Activated CD4-positive, alpha-beta memory T cell treated with anti-CD3 and anti-CD28 coated beads, Interleukin-2, amount 10 ng/mL, durations not matched to agents 7 days and 5 days (primary cell): ENCODE results near the gene GNG11. TPM values are rescaled to one million over a fixed set of nuclear protein-coding genes. Genes with fewer than 3 reads are reported as not detected.

ENCODE experiments used
- CTCF ChIA-PET: fragments of 350-600 bp; sonication (Branson Sonifier 250); formaldehyde crosslinking; loops from one replicate; lab custom pipeline; 2021; ENCODE audit warnings: antibody characterized with exemption, inconsistent platforms; lab: Charles Lee
- POLR2A ChIA-PET: fragments of 350-600 bp; sonication (Branson Sonifier 250); formaldehyde crosslinking; loops from one replicate; lab custom pipeline; 2021; ENCODE audit warnings: antibody characterized with exemption; lab: Charles Lee
- DNase-seq: peaks from one replicate; pipeline ENCODE4 v3.0.0-alpha.2; 2020
- H3K27ac Mint-ChIP-seq: one replicate; pipeline ENCODE4 v1.8.0; 2021; ENCODE audit warnings: mild to moderate bottlenecking, mixed read lengths
- H3K27me3 Mint-ChIP-seq: one replicate; pipeline ENCODE4 v1.8.0; 2021; ENCODE audit warnings: mixed read lengths
- H3K36me3 Mint-ChIP-seq: one replicate; pipeline ENCODE4 v1.8.0; 2021; ENCODE audit warnings: low read depth, mixed read lengths
- H3K4me1 Mint-ChIP-seq: one replicate; pipeline ENCODE4 v1.8.0; 2021; ENCODE audit warnings: mixed read lengths
- H3K4me3 Mint-ChIP-seq: one replicate; pipeline ENCODE4 v1.8.0; 2021; ENCODE audit warnings: mild to moderate bottlenecking, mixed read lengths
- H3K9me3 Mint-ChIP-seq: one replicate; pipeline ENCODE4 v1.8.0; 2021; ENCODE audit warnings: mixed read lengths
- total RNA-seq, 2 experiments: library from RNA; stranded (reverse); gene quantifications; one replicate each; pipeline ENCODE4 v1.2.3, GENCODE V29; 2021

Gene GNG11
- total RNA-seq, 2 experiments from 2014 or later: not detected

DNA sequence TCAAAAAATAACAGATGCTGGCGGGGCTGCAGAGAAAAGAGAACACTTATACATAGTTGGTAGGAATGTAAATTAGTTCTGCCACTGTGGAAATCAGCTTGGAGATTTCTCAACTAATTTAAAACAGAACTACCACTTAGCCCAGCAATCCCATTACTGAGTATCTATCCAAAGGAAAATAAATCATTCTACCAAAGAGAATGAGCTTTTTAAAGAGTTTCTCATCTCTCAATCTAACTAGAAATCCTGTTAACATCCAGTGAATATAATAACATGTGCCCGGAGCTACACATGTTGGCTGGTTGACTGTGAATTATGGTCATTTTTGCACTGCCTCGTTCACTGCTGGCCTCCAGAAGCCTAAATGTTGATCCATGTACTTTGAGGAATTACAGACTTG lies 43.3 kb downstream of the GNG11 start:
- Mint-ChIP-seq H3K4me3 (no peak overlapping the region), H3K9me3 (no peaks in the 10 kb centered on the region), H3K27me3 (no peaks in the 10 kb centered on the region), H3K27ac (no peak overlapping the region), H3K36me3 (no peaks in the 10 kb centered on the region), H3K4me1 (no peaks in the 10 kb centered on the region)
- ChIA-PET CTCF (interaction anchor here (0.6 kb wide), 1 partner anchor 91 kb away, joined by 3 read pairs; no protein-coding TSS in a partner anchor), POLR2A (no interaction called here)
- no peak for DNase-seq

DNA sequence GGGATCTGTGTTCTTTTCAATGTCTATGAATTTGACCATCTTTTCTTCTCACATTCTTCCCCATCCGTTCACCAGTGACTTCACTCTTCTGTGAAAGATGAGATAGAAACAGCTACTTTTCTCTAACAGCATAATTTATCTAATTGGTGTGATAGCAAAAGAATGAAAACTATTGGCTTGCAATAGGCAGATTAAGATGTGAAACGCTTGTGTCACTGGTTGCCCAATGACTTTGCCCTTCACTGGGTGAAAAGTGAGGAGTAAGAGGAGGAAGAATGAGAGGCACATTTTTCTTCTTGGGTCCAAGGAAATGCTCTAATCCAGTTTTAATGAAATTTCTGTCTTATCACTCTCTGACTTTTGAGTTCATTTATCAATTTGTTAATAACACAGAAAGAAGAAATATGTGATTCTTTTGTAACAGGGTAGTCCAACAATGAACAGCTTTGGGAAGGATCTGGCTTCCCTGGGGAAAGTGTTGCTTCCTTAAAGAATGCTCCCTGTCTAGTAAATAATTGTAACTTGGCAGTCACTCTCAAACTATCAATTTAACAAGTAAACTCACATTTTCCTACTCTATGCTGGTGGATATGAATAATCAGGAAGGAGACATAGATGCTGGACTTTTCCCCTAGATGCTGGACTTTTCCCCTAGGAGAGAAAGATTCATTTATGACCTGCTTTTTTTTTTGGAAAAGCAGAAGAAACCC lies 47.5 kb downstream of the GNG11 start:
- Mint-ChIP-seq H3K36me3 (no peaks in the 10 kb centered on the region), H3K27ac (no peak overlapping the region), H3K9me3 (no peaks in the 10 kb centered on the region), H3K4me1 (no peaks in the 10 kb centered on the region), H3K4me3 (no peak overlapping the region), H3K27me3 (no peaks in the 10 kb centered on the region)
- DNase-seq: no peak
- ChIA-PET CTCF (no interaction called here), POLR2A (no interaction called here)

DNA sequence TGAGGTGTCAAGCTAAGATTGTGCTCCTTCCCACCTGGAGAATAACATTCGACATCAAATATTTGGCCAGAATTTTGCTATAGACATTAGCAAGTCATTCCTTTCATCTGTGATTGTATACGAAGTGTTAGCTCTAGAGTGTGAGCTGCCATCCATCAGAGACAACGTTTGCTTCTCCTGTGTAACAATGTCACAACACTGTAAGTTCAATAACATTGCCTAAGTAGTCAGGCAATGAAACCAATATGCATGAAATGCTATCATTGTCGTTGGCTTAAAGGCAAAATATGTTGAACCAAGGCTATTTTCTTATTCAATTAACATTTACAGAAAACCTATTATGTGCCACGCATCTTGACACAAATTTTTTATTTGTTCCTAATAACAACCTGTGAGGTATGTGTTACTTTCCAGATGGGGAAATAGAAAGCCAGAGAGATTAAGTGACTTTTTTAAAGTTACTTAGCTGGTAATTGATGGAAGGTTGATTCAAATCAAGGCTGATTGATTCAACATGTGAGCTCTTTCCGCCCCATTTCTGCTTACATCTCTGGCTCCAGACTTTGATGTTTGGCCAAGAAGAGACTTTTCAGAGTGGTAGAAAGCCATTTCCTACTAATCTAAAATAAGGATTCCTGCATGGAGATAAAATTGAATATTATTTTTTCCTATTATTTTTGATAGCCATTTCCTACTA lies 50.6 kb downstream of the GNG11 start:
- H3K36me3 Mint-ChIP-seq: no peaks in the 10 kb centered on the region
- no peak for DNase-seq
- no peaks in the 10 kb centered on the region for H3K27me3 Mint-ChIP-seq
- ChIA-PET CTCF (no interaction called here), POLR2A (no interaction called here)
- H3K4me1 Mint-ChIP-seq: no peaks in the 10 kb centered on the region
- H3K27ac Mint-ChIP-seq: no peak overlapping the region
- H3K9me3 Mint-ChIP-seq: no peaks in the 10 kb centered on the region
- no peak overlapping the region for H3K4me3 Mint-ChIP-seq

DNA sequence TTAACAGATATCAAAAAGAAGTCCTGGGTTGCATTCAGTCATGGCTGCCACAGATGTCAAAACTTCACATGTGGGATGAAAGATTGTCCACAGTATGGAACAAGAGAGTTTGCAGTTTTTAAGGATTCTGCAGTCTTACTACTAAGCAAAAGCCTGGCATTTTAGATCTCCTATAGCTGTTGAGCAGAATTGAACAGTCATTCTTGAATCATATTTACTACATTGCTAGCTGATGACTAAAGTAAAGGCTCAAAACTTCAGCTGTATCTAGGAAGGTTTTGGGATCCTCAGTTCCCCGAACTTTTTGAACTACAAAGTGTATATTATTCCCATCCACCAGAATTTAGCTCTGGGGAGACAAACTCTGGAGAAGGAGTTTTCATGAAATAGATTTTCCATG lies 51.6 kb downstream of the GNG11 start:
- CTCF ChIA-PET: interaction anchor here (0.5 kb wide), 1 partner anchor 52 kb away, joined by 3 read pairs; no protein-coding TSS in a partner anchor

DNA sequence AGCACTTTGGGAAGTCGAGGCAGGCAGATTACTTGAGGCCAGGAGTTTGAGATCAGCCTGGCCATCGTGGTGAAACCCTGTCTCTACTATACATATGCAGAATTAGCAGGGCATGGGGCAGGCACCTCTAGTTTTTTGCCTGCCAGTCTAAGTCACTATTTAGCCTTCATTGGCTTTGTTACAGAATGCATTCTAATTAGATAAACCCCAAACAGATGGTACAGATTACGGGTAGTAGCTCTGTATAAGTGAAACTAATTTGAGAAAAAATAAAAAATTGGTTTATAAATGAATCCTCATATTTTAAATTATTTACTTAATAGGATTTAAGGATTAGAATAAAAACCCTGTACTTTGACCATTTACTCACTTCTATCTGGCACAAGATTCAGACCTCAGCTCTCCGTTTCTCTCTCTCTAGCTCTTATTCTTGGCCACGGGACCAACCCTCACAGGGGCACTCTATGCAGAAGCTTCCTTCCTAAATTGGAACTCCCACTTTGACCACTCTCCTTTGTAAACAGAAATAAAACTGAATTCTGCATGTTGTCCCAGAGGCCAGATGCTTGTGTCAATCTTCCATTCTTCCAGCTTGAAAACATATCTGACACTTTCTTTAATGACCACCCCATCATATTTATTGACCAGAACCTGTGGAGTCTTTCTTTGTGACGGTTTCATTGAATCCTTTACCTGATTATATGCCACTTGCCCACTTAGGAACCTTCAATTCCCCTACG lies 55.8 kb downstream of the GNG11 start:
- no peaks in the 10 kb centered on the region for H3K36me3 Mint-ChIP-seq
- CTCF ChIA-PET: no interaction called here

More for the DNA sequence above, 51.6 kb downstream of the GNG11 start:
- Mint-ChIP-seq H3K27me3 (no peaks in the 10 kb centered on the region), H3K4me1 (no peaks in the 10 kb centered on the region), H3K4me3 (no peak overlapping the region), H3K36me3 (no peaks in the 10 kb centered on the region), H3K9me3 (no peaks in the 10 kb centered on the region), H3K27ac (no peak overlapping the region)
- POLR2A ChIA-PET: no interaction called here
- DNase-seq: no peak

More for the DNA sequence above, 55.8 kb downstream of the GNG11 start:
- Mint-ChIP-seq H3K9me3 (no peaks in the 10 kb centered on the region), H3K27me3 (no peaks in the 10 kb centered on the region), H3K4me3 (no peak overlapping the region), H3K4me1 (peaks cover 14% of the 10 kb centered on the region), H3K27ac (no peak overlapping the region)
- no peak for DNase-seq
- POLR2A ChIA-PET: no interaction called here

Other genes starting within 250 kb of the GNG11 start
- gene TFPI2, start 31.0 kb upstream of the GNG11 start, total RNA-seq: not detected
- not detected for gene GNGT1, start 15.2 kb upstream of the GNG11 start, total RNA-seq
- 10 to 100 TPM; 23.5 to 24.4 TPM for gene BET1, start 82.6 kb downstream of the GNG11 start, total RNA-seq